AG20443 (cell line): ENCODE data around the gene ZFHX3.

Experiments used
- DNase-seq: peaks from one replicate; pipeline ENCODE4 v3.0.0; 2012; ENCODE audit warnings: low spot score, mixed read lengths

Gene ZFHX3

GRCh38 chr16:72947379-72948237 is 100.3 kb downstream of the ZFHX3 start:
- peak; percentile 47 for DNase-seq

- no peak for DNase-seq
Measured at GRCh38 chr16:72946474-72947194, 101.3 kb downstream of the ZFHX3 start.

- no peak for DNase-seq
Measured at GRCh38 chr16:72946063-72946462, 101.9 kb downstream of the ZFHX3 start.

- no peak for DNase-seq
Measured at GRCh38 chr16:72945611-72946010, 102.3 kb downstream of the ZFHX3 start.

- no peak for DNase-seq
Measured at GRCh38 chr16:72944757-72945485, 103.0 kb downstream of the ZFHX3 start.

- no peak for DNase-seq
Measured at GRCh38 chr16:72942021-72942420, 105.9 kb downstream of the ZFHX3 start.

- no peak for DNase-seq
Measured at GRCh38 chr16:72940886-72941285, 107.0 kb downstream of the ZFHX3 start.

GRCh38 chr16:72939247-72939646 is 108.7 kb downstream of the ZFHX3 start:
- DNase-seq: peak; percentile 76

GRCh38 chr16:72938795-72939164 is 109.1 kb downstream of the ZFHX3 start:
- DNase-seq: peak; percentile 93

GRCh38 chr16:72937916-72938794 is 109.8 kb downstream of the ZFHX3 start:
- no peak for DNase-seq

- DNase-seq: no peak
Measured at GRCh38 chr16:72937360-72937759, 110.6 kb downstream of the ZFHX3 start.

- no peak for DNase-seq
Measured at GRCh38 chr16:72936408-72936807, 111.5 kb downstream of the ZFHX3 start.

- DNase-seq: no peak
Measured at GRCh38 chr16:72935896-72936295, 112.0 kb downstream of the ZFHX3 start.

- no peak for DNase-seq
Measured at GRCh38 chr16:72934636-72935403, 113.1 kb downstream of the ZFHX3 start.

- DNase-seq: no peak
Measured at GRCh38 chr16:72932677-72933335, 115.1 kb downstream of the ZFHX3 start.

- DNase-seq: no peak
Measured at GRCh38 chr16:72932050-72932449, 115.9 kb downstream of the ZFHX3 start.

- no peak for DNase-seq
Measured at GRCh38 chr16:72930396-72930795, 117.5 kb downstream of the ZFHX3 start.

GRCh38 chr16:72928090-72928981 is 119.6 kb downstream of the ZFHX3 start:
- DNase-seq: no peak
